Fibroblast of peridontal ligament (primary cell): ENCODE measurements around the gene MYO7B.

ENCODE experiments used
- DNase-seq: peaks from one replicate; pipeline ENCODE4 v3.0.0-alpha.2; 2010; ENCODE audit errors: extremely low read depth

MYO7B gene

GRCh38 chr2:127650041-127650784 lies 114.7 kb downstream of the MYO7B start:
- DNase-seq: no peak

DNA sequence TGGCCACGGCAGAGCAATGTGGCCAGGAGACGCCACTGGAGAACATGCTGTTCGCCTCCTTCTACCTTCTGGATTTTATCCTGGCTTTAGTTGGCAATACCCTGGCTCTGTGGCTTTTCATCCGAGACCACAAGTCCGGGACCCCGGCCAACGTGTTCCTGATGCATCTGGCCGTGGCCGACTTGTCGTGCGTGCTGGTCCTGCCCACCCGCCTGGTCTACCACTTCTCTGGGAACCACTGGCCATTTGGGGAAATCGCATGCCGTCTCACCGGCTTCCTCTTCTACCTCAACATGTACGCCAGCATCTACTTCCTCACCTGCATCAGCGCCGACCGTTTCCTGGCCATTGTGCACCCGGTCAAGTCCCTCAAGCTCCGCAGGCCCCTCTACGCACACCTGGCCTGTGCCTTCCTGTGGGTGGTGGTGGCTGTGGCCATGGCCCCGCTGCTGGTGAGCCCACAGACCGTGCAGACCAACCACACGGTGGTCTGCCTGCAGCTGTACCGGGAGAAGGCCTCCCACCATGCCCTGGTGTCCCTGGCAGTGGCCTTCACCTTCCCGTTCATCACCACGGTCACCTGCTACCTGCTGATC lies 115.4 kb downstream of the MYO7B start:
- peak; percentile 43 for DNase-seq

- no peak for DNase-seq
Measured at GRCh38 chr2:127651381-127651809, 115.9 kb downstream of the MYO7B start.

- DNase-seq: no peak
Measured at GRCh38 chr2:127651971-127652550, 116.6 kb downstream of the MYO7B start.

GRCh38 chr2:127652786-127653357 lies 117.4 kb downstream of the MYO7B start:
- no peak for DNase-seq

- no peak for DNase-seq
Measured at GRCh38 chr2:127653421-127654083, 118.1 kb downstream of the MYO7B start.

- DNase-seq: no peak
Measured at GRCh38 chr2:127654084-127654837, 118.8 kb downstream of the MYO7B start.

DNA sequence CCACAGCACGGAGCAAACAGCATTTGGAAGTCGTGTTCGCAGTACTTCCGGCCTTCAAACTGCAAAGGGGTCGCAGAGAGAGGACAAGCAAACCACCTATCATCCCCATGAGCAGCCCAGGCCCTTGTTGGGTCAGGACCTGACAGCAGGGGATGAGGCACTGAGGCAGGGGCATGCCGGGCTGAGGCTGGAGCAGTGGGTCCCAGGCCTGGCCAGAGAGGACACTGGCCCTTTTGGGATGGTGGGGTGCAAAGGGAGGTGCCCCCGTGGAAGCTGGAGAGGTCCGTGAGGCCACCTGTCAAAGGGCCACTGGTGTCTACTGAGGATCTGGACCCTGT lies 119.3 kb downstream of the MYO7B start:
- no peak for DNase-seq

DNA sequence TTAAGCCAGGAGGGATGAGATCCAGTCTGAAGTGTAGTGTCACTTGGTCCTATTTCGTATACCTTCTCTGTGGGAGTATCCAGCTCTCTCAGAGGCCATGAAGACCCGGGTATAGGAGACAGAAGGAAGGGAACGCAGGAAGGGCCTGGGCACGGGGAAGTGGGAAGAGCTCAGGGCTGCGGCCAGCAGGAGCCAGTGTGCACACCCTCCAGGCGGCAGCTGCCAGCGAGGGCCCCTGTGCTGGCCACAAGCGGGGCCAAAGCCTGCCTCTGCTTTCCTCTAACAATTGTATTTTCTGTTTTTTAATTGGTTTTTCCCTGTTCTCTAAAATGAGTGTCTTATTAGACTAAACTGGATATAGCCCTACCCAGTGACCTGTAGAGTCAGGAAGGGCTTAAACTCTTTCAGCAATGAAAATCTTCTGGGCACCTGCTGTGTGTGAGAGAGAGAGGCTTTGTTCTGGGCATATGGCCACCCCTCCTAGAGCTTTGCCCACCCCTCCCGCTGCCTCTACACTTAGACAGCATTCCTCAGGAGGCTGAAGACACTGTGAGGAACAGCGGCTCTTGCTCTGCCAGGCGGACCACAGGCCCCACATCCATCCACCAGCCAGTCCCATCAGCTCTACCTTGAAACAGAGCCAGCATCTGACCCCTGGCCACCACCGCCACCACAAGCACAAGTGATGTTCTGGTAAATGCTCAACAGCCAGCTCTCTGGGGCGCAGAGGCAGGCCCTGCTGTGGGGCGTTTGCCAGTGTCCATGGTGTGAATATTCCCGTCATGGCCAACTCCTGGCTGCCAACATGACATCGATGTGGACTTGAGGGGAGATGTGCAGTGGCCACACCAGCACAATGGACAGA lies 120.0 kb downstream of the MYO7B start:
- DNase-seq: no peak

- DNase-seq: no peak
Measured at GRCh38 chr2:127656569-127657231, 121.2 kb downstream of the MYO7B start.

- no peak for DNase-seq
Measured at GRCh38 chr2:127657232-127657595, 121.7 kb downstream of the MYO7B start.

GRCh38 chr2:127658146-127658545 lies 122.7 kb downstream of the MYO7B start:
- DNase-seq: no peak

GRCh38 chr2:127658641-127659407 lies 123.3 kb downstream of the MYO7B start:
- no peak for DNase-seq

GRCh38 chr2:127659408-127660290 lies 124.2 kb downstream of the MYO7B start:
- no peak for DNase-seq

- DNase-seq: no peak
Measured at GRCh38 chr2:127660291-127660578, 124.8 kb downstream of the MYO7B start.

- DNase-seq: no peak
Measured at GRCh38 chr2:127661072-127661649, 125.7 kb downstream of the MYO7B start.

- DNase-seq: peak; percentile 3
Measured at GRCh38 chr2:127661949-127662510, 126.5 kb downstream of the MYO7B start.
